Measurements from ENCODE around the gene CEP89. TPM values are rescaled to one million over a fixed set of nuclear protein-coding genes. Genes with fewer than 3 reads are reported as not detected.

Gene CEP89
- total RNA-seq, 1 experiment from 2014 or later, result 39.9 TPM

DNA sequence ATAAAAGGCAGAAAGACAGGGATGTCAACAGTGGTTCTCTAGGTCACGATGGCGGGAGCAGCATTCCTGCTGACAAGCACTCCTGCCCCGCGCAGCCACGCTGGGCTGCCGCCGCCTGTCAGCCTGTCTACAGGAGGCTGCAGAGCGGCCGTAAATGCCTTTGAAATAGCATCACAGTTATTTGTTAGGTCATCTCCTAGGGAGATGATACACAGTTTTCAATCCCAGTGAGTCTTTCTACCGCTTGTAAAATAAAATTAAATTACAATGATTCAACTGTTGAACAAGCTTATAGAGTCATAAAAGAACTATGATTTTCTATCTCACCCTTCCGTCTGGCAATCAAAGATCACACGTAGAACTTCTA lies 94.9 kb downstream of the CEP89 start:
- Histone ChIP-seq H3K27me3 (ENCODE audit: control insufficient read depth, insufficient read depth, low read length) (no peaks in the 10 kb centered on the region), H3K36me3 (ENCODE audit: control insufficient read depth, insufficient read depth, low read length) (no peaks in the 10 kb centered on the region), H3K9me3 (ENCODE audit: control insufficient read depth, insufficient read depth, low read depth, low read length) (no peaks in the 10 kb centered on the region), H3K4me3 (ENCODE audit: low read depth in 2 of 2, low read length in 2 of 2) (no peak overlapping the region), H3K4me1 (ENCODE audit: control insufficient read depth, insufficient read depth, low read length) (0 out of 2 replicates have a peak, but pooled peaks cover 2% of the 10 kb centered on the region), H3K27ac (ENCODE audit: low read length) (no peak overlapping the region)
- in situ Hi-C loops (cut with HindIII; ENCODE audit: low pct_unique_long_range_greater_than_20kb, low sequenced_read_pairs), result no loop called here
- DNase-seq (ENCODE audit: low read depth, low spot score), result no peak
- peak; percentile 71 for ATAC-seq
- TF ChIP-seq POLR2AphosphoS5 (IDR thresholded peaks at IDR 0.05; ENCODE audit: low read depth, low read length) (no peak), SIN3A (IDR thresholded peaks at IDR 0.05; ENCODE audit: borderline replicate concordance, insufficient read depth, low read depth, low read length) (no peak), TCF7L2 (IDR thresholded peaks at IDR 0.05; ENCODE audit: low read depth, low read length) (peak; percentile 41; the same call in 1 of the 2 replicates)
- TF ChIP-seq, protein P1, sequence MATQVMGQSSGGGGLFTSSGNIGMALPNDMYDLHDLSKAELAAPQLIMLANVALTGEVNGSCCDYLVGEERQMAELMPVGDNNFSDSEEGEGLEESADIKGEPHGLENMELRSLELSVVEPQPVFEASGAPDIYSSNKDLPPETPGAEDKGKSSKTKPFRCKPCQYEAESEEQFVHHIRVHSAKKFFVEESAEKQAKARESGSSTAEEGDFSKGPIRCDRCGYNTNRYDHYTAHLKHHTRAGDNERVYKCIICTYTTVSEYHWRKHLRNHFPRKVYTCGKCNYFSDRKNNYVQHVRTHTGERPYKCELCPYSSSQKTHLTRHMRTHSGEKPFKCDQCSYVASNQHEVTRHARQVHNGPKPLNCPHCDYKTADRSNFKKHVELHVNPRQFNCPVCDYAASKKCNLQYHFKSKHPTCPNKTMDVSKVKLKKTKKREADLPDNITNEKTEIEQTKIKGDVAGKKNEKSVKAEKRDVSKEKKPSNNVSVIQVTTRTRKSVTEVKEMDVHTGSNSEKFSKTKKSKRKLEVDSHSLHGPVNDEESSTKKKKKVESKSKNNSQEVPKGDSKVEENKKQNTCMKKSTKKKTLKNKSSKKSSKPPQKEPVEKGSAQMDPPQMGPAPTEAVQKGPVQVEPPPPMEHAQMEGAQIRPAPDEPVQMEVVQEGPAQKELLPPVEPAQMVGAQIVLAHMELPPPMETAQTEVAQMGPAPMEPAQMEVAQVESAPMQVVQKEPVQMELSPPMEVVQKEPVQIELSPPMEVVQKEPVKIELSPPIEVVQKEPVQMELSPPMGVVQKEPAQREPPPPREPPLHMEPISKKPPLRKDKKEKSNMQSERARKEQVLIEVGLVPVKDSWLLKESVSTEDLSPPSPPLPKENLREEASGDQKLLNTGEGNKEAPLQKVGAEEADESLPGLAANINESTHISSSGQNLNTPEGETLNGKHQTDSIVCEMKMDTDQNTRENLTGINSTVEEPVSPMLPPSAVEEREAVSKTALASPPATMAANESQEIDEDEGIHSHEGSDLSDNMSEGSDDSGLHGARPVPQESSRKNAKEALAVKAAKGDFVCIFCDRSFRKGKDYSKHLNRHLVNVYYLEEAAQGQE (IDR thresholded peaks at IDR 0.05; ENCODE audit: insufficient read depth in 1 of 2, low read depth in 2 of 2, low read length in 1 of 2), result no peak
- TF ChIP-seq, protein P2, sequence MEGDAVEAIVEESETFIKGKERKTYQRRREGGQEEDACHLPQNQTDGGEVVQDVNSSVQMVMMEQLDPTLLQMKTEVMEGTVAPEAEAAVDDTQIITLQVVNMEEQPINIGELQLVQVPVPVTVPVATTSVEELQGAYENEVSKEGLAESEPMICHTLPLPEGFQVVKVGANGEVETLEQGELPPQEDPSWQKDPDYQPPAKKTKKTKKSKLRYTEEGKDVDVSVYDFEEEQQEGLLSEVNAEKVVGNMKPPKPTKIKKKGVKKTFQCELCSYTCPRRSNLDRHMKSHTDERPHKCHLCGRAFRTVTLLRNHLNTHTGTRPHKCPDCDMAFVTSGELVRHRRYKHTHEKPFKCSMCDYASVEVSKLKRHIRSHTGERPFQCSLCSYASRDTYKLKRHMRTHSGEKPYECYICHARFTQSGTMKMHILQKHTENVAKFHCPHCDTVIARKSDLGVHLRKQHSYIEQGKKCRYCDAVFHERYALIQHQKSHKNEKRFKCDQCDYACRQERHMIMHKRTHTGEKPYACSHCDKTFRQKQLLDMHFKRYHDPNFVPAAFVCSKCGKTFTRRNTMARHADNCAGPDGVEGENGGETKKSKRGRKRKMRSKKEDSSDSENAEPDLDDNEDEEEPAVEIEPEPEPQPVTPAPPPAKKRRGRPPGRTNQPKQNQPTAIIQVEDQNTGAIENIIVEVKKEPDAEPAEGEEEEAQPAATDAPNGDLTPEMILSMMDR (IDR thresholded peaks at IDR 0.05), result no peak
- POLR2A ChIA-PET, result no interaction called here
- CTCF ChIA-PET, result no interaction called here
- intact Hi-C loops (cut with micrococcal nuclease; ENCODE audit: unreplicated experiment), result no loop called here
- no TSS peak for BruUV-seq (replicated peaks)

DNA sequence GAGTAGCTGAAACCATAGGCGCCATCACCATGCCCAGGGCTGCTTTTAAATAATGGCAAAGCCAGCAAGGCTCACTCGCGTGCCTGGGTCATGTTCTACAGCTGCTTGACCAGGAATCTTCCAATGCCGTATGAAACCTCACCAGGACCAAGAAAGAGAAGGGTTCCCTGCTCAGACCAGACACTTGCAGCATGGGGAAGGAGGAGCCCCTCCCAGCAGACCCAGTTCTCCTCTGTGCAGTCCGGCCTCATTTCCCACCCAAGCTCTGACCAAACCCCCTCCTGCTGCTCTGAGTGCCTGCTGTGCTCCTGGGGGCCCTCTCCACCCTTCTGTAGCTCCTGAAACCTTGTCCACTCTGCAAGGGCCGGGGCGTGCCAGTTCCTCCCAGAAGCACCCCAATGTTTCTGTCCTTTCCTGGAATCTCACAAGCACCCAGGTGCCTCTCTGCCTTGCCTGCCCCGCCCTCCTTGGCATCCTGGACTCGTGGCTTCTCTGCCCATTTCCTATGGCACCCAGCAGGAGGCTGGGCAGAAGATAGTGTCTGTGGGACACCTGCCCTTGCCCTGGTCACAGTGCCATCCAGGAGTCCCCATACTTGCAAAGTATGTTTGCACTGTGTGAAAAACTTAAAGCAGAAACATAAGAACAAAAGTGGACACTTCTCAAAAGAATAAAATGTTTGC lies 95.4 kb downstream of the CEP89 start:
- POLR2A ChIA-PET, result no interaction called here
- Histone ChIP-seq H3K27ac (ENCODE audit: low read length) (no peak overlapping the region), H3K27me3 (ENCODE audit: control insufficient read depth, insufficient read depth, low read length) (no peaks in the 10 kb centered on the region), H3K4me3 (ENCODE audit: low read depth in 2 of 2, low read length in 2 of 2) (no peak overlapping the region), H3K9me3 (ENCODE audit: control insufficient read depth, insufficient read depth, low read depth, low read length) (no peaks in the 10 kb centered on the region), H3K36me3 (ENCODE audit: control insufficient read depth, insufficient read depth, low read length) (no peaks in the 10 kb centered on the region), H3K4me1 (ENCODE audit: control insufficient read depth, insufficient read depth, low read length) (0 out of 2 replicates have a peak, but pooled peaks cover 2% of the 10 kb centered on the region)
- no TSS peak for BruUV-seq (replicated peaks)
- in situ Hi-C loops (cut with HindIII; ENCODE audit: low pct_unique_long_range_greater_than_20kb, low sequenced_read_pairs), result no loop called here
- DNase-seq (ENCODE audit: low read depth, low spot score), result no peak
- TF ChIP-seq POLR2AphosphoS5 (IDR thresholded peaks at IDR 0.05; ENCODE audit: low read depth, low read length) (no peak), TCF7L2 (IDR thresholded peaks at IDR 0.05; ENCODE audit: low read depth, low read length) (no peak), SIN3A (IDR thresholded peaks at IDR 0.05; ENCODE audit: borderline replicate concordance, insufficient read depth, low read depth, low read length) (no peak)
- TF ChIP-seq, protein P1 (IDR thresholded peaks at IDR 0.05; ENCODE audit: insufficient read depth in 1 of 2, low read depth in 2 of 2, low read length in 1 of 2), result no peak
- TF ChIP-seq, protein P2 (IDR thresholded peaks at IDR 0.05), result no peak
- CTCF ChIA-PET, result no interaction called here
- peak; percentile 57 for ATAC-seq
- intact Hi-C loops (cut with micrococcal nuclease; ENCODE audit: unreplicated experiment), result no loop called here
